ENCODE data around the gene ILDR1.

ILDR1 gene

DNA sequence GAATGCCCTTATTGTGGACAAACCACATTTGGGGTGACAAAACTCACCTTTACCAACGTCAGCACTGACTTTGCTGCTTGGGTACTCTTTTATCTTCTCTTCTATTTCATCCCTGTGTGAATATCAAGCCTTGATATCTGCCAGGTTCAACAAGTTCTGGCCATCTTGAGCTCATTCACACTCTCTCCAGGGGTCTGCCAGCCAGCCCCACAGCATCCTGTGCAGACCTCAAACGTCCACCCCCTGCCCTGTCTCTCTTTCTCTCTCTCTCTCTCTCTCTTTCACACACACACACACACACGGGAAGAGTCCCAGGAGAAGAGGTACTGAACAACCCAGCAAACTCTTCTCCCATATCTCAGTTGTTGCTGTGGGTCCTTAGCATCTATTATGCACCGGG lies 10.7 kb downstream of the ILDR1 start:
- POLR2A ChIA-PET: no interaction called here
- no peak for DNase-seq (ENCODE audit: low read depth, low spot score)
- H3K4me3 ChIP-seq (ENCODE audit: low read depth, low read length): no peak overlapping the region
- TF ChIP-seq, protein P1, sequence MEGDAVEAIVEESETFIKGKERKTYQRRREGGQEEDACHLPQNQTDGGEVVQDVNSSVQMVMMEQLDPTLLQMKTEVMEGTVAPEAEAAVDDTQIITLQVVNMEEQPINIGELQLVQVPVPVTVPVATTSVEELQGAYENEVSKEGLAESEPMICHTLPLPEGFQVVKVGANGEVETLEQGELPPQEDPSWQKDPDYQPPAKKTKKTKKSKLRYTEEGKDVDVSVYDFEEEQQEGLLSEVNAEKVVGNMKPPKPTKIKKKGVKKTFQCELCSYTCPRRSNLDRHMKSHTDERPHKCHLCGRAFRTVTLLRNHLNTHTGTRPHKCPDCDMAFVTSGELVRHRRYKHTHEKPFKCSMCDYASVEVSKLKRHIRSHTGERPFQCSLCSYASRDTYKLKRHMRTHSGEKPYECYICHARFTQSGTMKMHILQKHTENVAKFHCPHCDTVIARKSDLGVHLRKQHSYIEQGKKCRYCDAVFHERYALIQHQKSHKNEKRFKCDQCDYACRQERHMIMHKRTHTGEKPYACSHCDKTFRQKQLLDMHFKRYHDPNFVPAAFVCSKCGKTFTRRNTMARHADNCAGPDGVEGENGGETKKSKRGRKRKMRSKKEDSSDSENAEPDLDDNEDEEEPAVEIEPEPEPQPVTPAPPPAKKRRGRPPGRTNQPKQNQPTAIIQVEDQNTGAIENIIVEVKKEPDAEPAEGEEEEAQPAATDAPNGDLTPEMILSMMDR (IDR thresholded peaks at IDR 0.05; ENCODE audit: insufficient read depth, low read length, missing control alignments): no peak
- CTCF ChIA-PET: interaction anchor here (1.3 kb wide), 1 partner anchor 16 kb away, joined by 3 read pairs; no protein-coding TSS in a partner anchor

DNA sequence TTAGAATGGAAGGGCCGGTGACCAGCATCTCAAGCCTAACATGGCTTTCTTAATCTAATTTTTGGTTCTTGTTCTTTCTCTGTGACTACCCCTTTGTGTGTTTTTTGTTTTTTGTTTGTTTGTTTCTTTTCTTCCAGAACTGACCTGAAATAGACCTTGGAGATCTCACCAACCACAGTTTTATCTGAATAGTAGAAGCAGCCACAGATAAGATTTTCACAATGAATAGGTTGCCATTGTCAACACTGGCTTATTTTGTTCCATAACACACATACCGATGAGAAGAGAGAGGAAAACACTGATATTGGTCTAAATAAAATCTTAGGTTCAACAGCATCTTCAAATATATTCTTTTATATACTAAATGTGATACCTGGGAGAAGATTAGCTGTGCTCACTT lies 11.5 kb downstream of the ILDR1 start:
- TF ChIP-seq, protein P1 (IDR thresholded peaks at IDR 0.05; ENCODE audit: insufficient read depth, low read length, missing control alignments): no peak
- CTCF ChIA-PET: interaction anchor here (1.3 kb wide), 1 partner anchor 15 kb away, joined by 3 read pairs; no protein-coding TSS in a partner anchor
- no peak for DNase-seq (ENCODE audit: low read depth, low spot score)

DNA sequence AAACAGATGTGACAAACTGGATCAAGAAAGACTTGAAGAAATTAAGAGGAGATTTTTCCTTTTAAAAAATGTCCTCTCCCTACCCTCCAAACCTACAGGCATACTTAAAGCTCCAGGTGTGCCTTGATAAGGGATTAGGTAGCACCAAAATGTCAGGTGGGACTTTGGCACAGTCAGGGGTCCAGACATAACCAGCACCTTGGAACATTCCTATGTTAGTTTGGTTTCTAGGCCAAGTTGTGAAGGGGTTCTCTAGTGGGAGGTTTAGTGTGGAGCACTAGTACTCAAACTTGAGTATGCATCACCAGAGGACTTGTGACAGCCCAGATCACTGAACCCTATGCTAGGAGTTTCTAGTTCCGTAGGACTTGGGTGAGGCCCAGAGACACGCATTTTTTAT lies 13.9 kb downstream of the ILDR1 start:
- H3K4me3 ChIP-seq (ENCODE audit: low read depth, low read length): no peak overlapping the region
- CTCF ChIA-PET: no interaction called here
- no peak for DNase-seq (ENCODE audit: low read depth, low spot score)
- POLR2A ChIA-PET: no interaction called here
- TF ChIP-seq, protein P1 (IDR thresholded peaks at IDR 0.05; ENCODE audit: insufficient read depth, low read length, missing control alignments): no peak

More for the DNA sequence above, 11.5 kb downstream of the ILDR1 start:
- no peak overlapping the region for H3K4me3 ChIP-seq (ENCODE audit: low read depth, low read length)
- POLR2A ChIA-PET: no interaction called here

DNA sequence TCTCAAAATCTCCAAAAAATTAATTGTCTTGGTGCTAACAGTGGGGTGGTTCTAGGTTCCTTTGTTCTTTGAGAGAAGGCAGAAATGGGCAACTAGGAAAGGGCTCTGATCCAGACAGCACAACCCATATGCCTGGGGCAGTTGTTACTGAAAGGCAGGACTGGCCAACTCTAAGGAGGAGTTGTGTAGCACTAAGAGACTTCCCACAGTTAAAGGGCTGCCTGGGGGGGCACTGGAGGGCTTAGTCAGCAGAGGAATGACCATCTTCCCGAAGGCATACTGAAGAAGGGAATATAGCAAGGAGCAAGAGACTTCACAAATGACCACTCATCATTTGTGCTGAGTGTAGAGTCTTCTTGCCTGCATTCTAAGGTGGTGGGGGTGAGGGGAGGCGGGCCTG lies 15.8 kb downstream of the ILDR1 start:
- CTCF ChIA-PET: no interaction called here
- POLR2A ChIA-PET: no interaction called here

DNA sequence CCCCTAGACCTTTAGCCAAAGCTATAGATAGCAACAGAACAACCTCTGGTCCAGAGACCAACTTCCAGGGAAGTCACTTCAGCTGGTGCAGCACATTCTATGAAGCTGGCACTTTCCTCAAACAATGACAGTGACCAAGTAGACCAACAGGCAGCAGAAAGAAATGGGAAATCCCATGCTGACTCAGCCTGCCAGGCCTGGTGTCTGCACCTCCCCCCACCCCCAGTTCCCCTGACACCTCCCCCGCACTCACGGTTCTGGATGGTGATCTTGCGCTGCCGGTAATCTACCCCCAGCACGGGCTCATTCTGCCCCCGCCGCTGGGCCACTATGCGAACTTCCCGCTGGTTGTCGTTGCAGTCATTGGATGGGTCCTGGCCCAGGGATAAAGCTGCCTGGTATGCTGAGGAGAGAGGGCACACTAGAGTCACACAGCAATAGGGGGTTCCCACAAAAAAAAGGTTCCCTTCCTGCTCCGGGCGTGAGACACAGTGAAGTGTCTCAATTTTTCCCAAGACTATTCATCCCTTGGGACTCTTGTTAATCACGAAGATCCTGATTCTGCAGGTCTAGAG lies 17.0 kb downstream of the ILDR1 start:
- POLR2A ChIA-PET: no interaction called here
- no peak overlapping the region for H3K4me3 ChIP-seq (ENCODE audit: low read depth, low read length)
- TF ChIP-seq, protein P1 (IDR thresholded peaks at IDR 0.05; ENCODE audit: insufficient read depth, low read length, missing control alignments): no peak
- CTCF ChIA-PET: no interaction called here
- no peak for DNase-seq (ENCODE audit: low read depth, low spot score)

More for the DNA sequence above, 15.8 kb downstream of the ILDR1 start:
- no peak overlapping the region for H3K4me3 ChIP-seq (ENCODE audit: low read depth, low read length)
- DNase-seq (ENCODE audit: low read depth, low spot score): no peak
- TF ChIP-seq, protein P1 (IDR thresholded peaks at IDR 0.05; ENCODE audit: insufficient read depth, low read length, missing control alignments): no peak

DNA sequence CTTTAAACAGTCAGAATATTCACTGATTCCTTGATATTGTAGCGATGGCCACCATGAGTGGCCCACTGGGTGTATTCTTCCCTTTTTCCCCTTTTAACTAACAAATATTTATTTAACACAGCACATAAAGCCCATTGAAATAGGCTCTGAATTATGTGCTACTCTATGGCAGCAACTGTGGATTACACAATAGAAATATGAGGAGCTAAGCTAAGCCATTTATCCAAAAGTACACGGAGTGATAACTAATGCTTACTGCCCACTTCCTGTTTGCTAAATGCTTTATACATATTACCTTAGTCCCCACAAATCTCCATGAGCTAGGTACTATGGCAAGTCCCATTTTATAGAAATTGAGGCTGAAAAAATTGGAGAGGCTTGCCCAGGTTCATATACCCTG lies 17.9 kb downstream of the ILDR1 start:
- ChIA-PET POLR2A (no interaction called here), CTCF (no interaction called here)
- no peak overlapping the region for H3K4me3 ChIP-seq (ENCODE audit: low read depth, low read length)
- TF ChIP-seq, protein P1 (IDR thresholded peaks at IDR 0.05; ENCODE audit: insufficient read depth, low read length, missing control alignments): no peak
- no peak for DNase-seq (ENCODE audit: low read depth, low spot score)

Data from AG04449 (cell line).